Kidney epithelial cell (primary cell): ENCODE data around the gene ZNF470. TPM values are rescaled to one million over a fixed set of nuclear protein-coding genes. Genes with fewer than 3 reads are reported as not detected.

ENCODE experiments used
- DNase-seq: peaks from one replicate; pipeline ENCODE4 v3.0.0-alpha.2; 2010; ENCODE audit warnings: low read depth
- H3K27me3 ChIP-seq: 2 replicates; pipeline ENCODE4 v1.6.0; 2011; ENCODE audit warnings: low read length; ENCODE audit not compliant: control insufficient read depth, insufficient read depth
- H3K36me3 ChIP-seq: 2 replicates; pipeline ENCODE4 v1.5.1; 2011; ENCODE audit warnings: low read length; ENCODE audit not compliant: control insufficient read depth, insufficient read depth
- H3K4me3 ChIP-seq: 2 replicates; pipeline ENCODE4 v1.5.1; 2011; ENCODE audit warnings: low read depth, mild to moderate bottlenecking, control low read depth, low read length
- CTCF ChIP-seq: IDR thresholded peaks from 2 replicates; pipeline ENCODE4 v1.5.1; 2011; ENCODE audit warnings: mild to moderate bottlenecking, moderate library complexity, low read length, control low read depth, inconsistent platforms; ENCODE audit not compliant: insufficient read depth, poor library complexity, severe bottlenecking
- total RNA-seq: library from RNA; depleted of rRNA; stranded (reverse); fragments of >200 nt; gene quantifications from 2 replicates; pipeline ENCODE4 v1.2.3, GENCODE V29; 2015

The ZNF470 gene
- total RNA-seq, 1 donor from 2014 or later: 4.3 TPM

- no peaks in the 10 kb centered on the region for H3K27me3 ChIP-seq
- no peak for TF ChIP-seq CTCF
- H3K4me3 ChIP-seq: no peak overlapping the region
- peaks cover 3% of the 10 kb centered on the region for H3K36me3 ChIP-seq
- no peak for DNase-seq
These were observed 29.4 kb downstream of the ZNF470 start for GRCh38 chr19:56596676-56597075.

- no peak for TF ChIP-seq CTCF
- Histone ChIP-seq H3K36me3 (peaks cover 3% of the 10 kb centered on the region), H3K27me3 (no peaks in the 10 kb centered on the region), H3K4me3 (no peak overlapping the region)
- DNase-seq: no peak
These were observed 30.4 kb downstream of the ZNF470 start for GRCh38 chr19:56597696-56598095.

GRCh38 chr19:56601375-56601774 is 34.1 kb downstream of the ZNF470 start:
- no peaks in the 10 kb centered on the region for H3K27me3 ChIP-seq
- TF ChIP-seq CTCF: no peak
- H3K4me3 ChIP-seq: no peak overlapping the region
- peaks cover 3% of the 10 kb centered on the region for H3K36me3 ChIP-seq
- DNase-seq: no peak

- no peaks in the 10 kb centered on the region for H3K27me3 ChIP-seq
- H3K4me3 ChIP-seq: no peak overlapping the region
- H3K36me3 ChIP-seq: peaks cover 1% of the 10 kb centered on the region
- no peak for TF ChIP-seq CTCF
- DNase-seq: no peak
These were observed 36.6 kb downstream of the ZNF470 start for GRCh38 chr19:56603829-56604228.

- no peak for TF ChIP-seq CTCF
These were observed 41.2 kb downstream of the ZNF470 start for GRCh38 chr19:56608274-56608964.

GRCh38 chr19:56611288-56611687 is 44.0 kb downstream of the ZNF470 start:
- no peak overlapping the region for H3K4me3 ChIP-seq
- DNase-seq: no peak
- no peaks in the 10 kb centered on the region for H3K36me3 ChIP-seq
- TF ChIP-seq CTCF: no peak
- no peaks in the 10 kb centered on the region for H3K27me3 ChIP-seq

More at GRCh38 chr19:56608274-56608964, 41.2 kb downstream of the ZNF470 start:
- no peaks in the 10 kb centered on the region for H3K36me3 ChIP-seq
- no peak overlapping the region for H3K4me3 ChIP-seq
- DNase-seq: no peak
- no peaks in the 10 kb centered on the region for H3K27me3 ChIP-seq
